Caco-2 (cell line): ENCODE measurements around the gene ATP8B2. TPM values are rescaled to one million over a fixed set of nuclear protein-coding genes. Genes with fewer than 3 reads are reported as not detected.

Source experiments
- BruUV-seq: library from RNA; stranded (reverse); fragments of 400-500 nt; replicated peaks from 2 replicates; lab custom pipeline; 2021; lab: Mats Ljungman, UMichigan
- CTCF ChIA-PET: fragments of 300-600 bp; sonication (Branson Sonifier 250); formaldehyde crosslinking; loops from one replicate; lab custom pipeline; 2022; ENCODE audit warnings: antibody characterized with exemption; lab: Charles Lee
- POLR2A ChIA-PET: fragments of 300-600 bp; sonication (Branson Sonifier 250); formaldehyde crosslinking; loops from one replicate; lab custom pipeline; 2022; ENCODE audit warnings: antibody characterized with exemption; lab: Charles Lee
- DNase-seq, 2 experiments: peaks; one replicate each; pipeline versions ENCODE4 v3.0.0 to v3.0.0-alpha.2; 2020 to 2022
- H3K27me3 ChIP-seq: replicated peaks from 2 replicates; pipeline ENCODE4 v1.6.0; 2011; ENCODE audit warnings: low read length; ENCODE audit not compliant: control insufficient read depth, insufficient read depth
- H3K36me3 ChIP-seq: 2 replicates; pipeline ENCODE4 v1.5.1; 2011; ENCODE audit warnings: low read length; ENCODE audit not compliant: control insufficient read depth, insufficient read depth
- H3K4me1 ChIP-seq: fragments of 250-450 bp; sonication (Bioruptor Pico); 2 replicates; pipeline ENCODE4 v1.5.1; 2020; ENCODE audit warnings: mild to moderate bottlenecking
- H3K4me3 ChIP-seq: 2 replicates; pipeline ENCODE4 v1.5.1; 2011; ENCODE audit warnings: low read depth, mild to moderate bottlenecking, control low read depth, low read length
- H3K9me3 ChIP-seq: fragments of 250-450 bp; sonication (Bioruptor Pico); 2 replicates; pipeline ENCODE4 v1.5.1; 2020; ENCODE audit warnings: mild to moderate bottlenecking, moderate library complexity
- H3K27ac Mint-ChIP-seq: one replicate; pipeline ENCODE4 v1.8.0; 2022; ENCODE audit warnings: mixed read lengths; ENCODE audit not compliant: unreplicated experiment
- H3K27me3 Mint-ChIP-seq: one replicate; pipeline ENCODE4 v1.8.0; 2022; ENCODE audit warnings: mixed read lengths; ENCODE audit not compliant: insufficient read depth, unreplicated experiment
- H3K36me3 Mint-ChIP-seq: one replicate; pipeline ENCODE4 v1.8.0; 2022; ENCODE audit warnings: mild to moderate bottlenecking, mixed read lengths; ENCODE audit not compliant: insufficient read depth, unreplicated experiment
- H3K4me1 Mint-ChIP-seq: one replicate; pipeline ENCODE4 v1.8.0; 2022; ENCODE audit warnings: low read depth, mixed read lengths; ENCODE audit not compliant: unreplicated experiment
- H3K4me3 Mint-ChIP-seq: one replicate; pipeline ENCODE4 v1.8.0; 2022; ENCODE audit warnings: mild to moderate bottlenecking, moderate library complexity, mixed read lengths; ENCODE audit not compliant: unreplicated experiment
- H3K9me3 Mint-ChIP-seq: one replicate; pipeline ENCODE4 v1.8.0; 2022; ENCODE audit warnings: mixed read lengths; ENCODE audit not compliant: unreplicated experiment
- intact Hi-C: fragments of 100-400 bp; cut with micrococcal nuclease; formaldehyde crosslinking; loops from one replicate; pipeline ENCODE4 v1.10.0; 2022; ENCODE audit not compliant: unreplicated experiment
- total RNA-seq: library from RNA; stranded (reverse); gene quantifications from 2 replicates; pipeline ENCODE4 v1.2.3, GENCODE V29; 2022
- TF ChIP-seq, protein P1 (sequence below), 2 experiments: fragments of 200-600 bp in 1 of 2; IDR thresholded peaks; 1 replicate in 1 of 2; 2 replicates in 1 of 2; pipeline versions ENCODE4 v1.5.1 to v1.8.0; 2011 to 2022; ENCODE audit warnings: antibody characterized with exemption in 1 of 2, control low read depth in 1 of 2, inconsistent platforms in 1 of 2, low read depth in 1 of 2, low read length in 1 of 2, mild to moderate bottlenecking in 1 of 2, moderate library complexity in 1 of 2; ENCODE audit not compliant: insufficient read depth in 1 of 2, severe bottlenecking in 1 of 2, unreplicated experiment in 1 of 2

The ATP8B2 gene
- total RNA-seq, 1 experiment from 2014 or later, result 10.5 TPM

- H3K36me3 Mint-ChIP-seq, result no peaks in the 10 kb centered on the region
- ChIA-PET POLR2A (interaction anchor here (1.0 kb wide), 1 partner anchor 8 kb away, joined by 3 read pairs; no protein-coding TSS in a partner anchor), CTCF (interaction anchor here (0.8 to 2.1 kb wide), 3 partner anchors 8 to 26 kb away, joined by 4 to 17 read pairs (median 7); no protein-coding TSS in a partner anchor)
- intact Hi-C loops, result no loop called here
- H3K27me3 Mint-ChIP-seq, result no peaks in the 10 kb centered on the region
- H3K4me1 ChIP-seq, result peaks cover 6% of the 10 kb centered on the region; the same call in 1 of the 2 replicates
- TF ChIP-seq, protein P1, sequence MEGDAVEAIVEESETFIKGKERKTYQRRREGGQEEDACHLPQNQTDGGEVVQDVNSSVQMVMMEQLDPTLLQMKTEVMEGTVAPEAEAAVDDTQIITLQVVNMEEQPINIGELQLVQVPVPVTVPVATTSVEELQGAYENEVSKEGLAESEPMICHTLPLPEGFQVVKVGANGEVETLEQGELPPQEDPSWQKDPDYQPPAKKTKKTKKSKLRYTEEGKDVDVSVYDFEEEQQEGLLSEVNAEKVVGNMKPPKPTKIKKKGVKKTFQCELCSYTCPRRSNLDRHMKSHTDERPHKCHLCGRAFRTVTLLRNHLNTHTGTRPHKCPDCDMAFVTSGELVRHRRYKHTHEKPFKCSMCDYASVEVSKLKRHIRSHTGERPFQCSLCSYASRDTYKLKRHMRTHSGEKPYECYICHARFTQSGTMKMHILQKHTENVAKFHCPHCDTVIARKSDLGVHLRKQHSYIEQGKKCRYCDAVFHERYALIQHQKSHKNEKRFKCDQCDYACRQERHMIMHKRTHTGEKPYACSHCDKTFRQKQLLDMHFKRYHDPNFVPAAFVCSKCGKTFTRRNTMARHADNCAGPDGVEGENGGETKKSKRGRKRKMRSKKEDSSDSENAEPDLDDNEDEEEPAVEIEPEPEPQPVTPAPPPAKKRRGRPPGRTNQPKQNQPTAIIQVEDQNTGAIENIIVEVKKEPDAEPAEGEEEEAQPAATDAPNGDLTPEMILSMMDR (IDR thresholded peaks at IDR 0.05; ENCODE audit: insufficient read depth in 1 of 2, low read depth in 1 of 2, low read length in 1 of 2, severe bottlenecking in 1 of 2, unreplicated experiment in 1 of 2), result no peak
- H3K4me3 ChIP-seq, result no peak overlapping the region
- BruUV-seq, result no TSS peak
- H3K4me1 Mint-ChIP-seq, result peaks cover 20% of the 10 kb centered on the region
- H3K9me3 Mint-ChIP-seq, result no peaks in the 10 kb centered on the region
- no peak overlapping the region for H3K27ac Mint-ChIP-seq
- no peaks in the 10 kb centered on the region for H3K9me3 ChIP-seq
- H3K27me3 ChIP-seq, result no peaks in the 10 kb centered on the region
- H3K36me3 ChIP-seq, result no peaks in the 10 kb centered on the region
- no peak for DNase-seq
- peak overlapping the region; percentile 73 for H3K4me3 Mint-ChIP-seq
These were observed 1.5 kb downstream of the ATP8B2 start for GRCh38 chr1:154326546-154327465.

DNA sequence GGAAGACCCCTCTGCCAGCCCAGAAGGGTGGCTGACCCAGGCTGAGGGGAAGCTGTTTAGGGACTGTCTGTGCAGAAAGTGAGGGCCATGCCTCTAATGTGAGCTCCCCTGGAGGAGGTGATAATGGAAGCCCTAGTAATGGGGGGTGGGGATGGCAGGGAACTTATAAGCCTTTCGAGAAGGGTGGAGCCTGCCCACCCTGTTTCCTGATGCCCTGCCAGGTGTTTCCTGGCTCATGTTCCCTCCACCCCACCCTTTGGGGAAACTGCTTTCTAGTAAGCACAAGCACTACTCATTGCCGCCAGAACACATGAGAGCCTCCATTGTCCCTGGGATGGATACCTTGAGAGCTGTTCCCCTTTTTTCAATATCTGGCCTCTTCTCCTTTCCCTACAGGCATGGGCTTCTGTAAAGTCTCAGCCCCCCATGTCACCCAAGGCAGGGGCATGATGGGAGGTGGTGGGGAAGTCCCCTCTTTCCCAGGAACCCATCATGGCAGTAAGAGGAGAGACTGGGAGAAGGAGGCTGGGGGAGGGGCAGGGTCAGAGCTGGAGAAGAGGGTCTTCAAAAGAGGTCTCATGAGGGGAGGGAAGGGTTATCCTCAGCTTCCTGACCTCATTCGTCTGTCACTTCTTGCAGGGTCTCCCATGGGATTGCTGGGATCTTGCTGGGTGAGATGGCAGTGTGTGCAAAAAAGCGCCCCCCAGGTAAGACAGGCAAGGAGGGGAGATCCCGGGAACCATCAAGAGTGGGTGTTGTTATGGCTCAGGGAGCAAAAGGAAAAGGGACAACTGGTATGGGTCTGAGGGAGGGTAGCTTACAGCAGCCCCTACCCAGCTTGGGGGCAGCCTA lies 2.4 kb downstream of the ATP8B2 start:
- CTCF ChIA-PET, result interaction anchor here (0.7 to 2.1 kb wide), 3 partner anchors 7 to 78 kb away, joined by 4 to 17 read pairs (median 7); no protein-coding TSS in a partner anchor
- H3K36me3 Mint-ChIP-seq, result no peaks in the 10 kb centered on the region
- H3K27me3 Mint-ChIP-seq, result no peaks in the 10 kb centered on the region
- intact Hi-C loops, result no loop called here
- no peaks in the 10 kb centered on the region for H3K9me3 ChIP-seq
- BruUV-seq, result no TSS peak
- POLR2A ChIA-PET, result interaction anchor here (0.5 to 0.7 kb wide), 3 partner anchors 24 to 712 kb away, joined by 3 to 5 read pairs (median 4); partner anchors contain the start of gene S100A14
- no peaks in the 10 kb centered on the region for H3K27me3 ChIP-seq
- H3K4me3 Mint-ChIP-seq, result peak overlapping the region; percentile 73
- no peaks in the 10 kb centered on the region for H3K36me3 ChIP-seq
- H3K4me3 ChIP-seq, result peak overlapping the region; percentile 51
- H3K4me1 Mint-ChIP-seq, result peaks cover 19% of the 10 kb centered on the region
- TF ChIP-seq, protein P1 (IDR thresholded peaks at IDR 0.05; ENCODE audit: insufficient read depth in 1 of 2, low read depth in 1 of 2, low read length in 1 of 2, severe bottlenecking in 1 of 2, unreplicated experiment in 1 of 2), result no peak
- peaks cover 6% of the 10 kb centered on the region; the same call in 1 of the 2 replicates for H3K4me1 ChIP-seq
- no peaks in the 10 kb centered on the region for H3K9me3 Mint-ChIP-seq
- no peak for DNase-seq
- H3K27ac Mint-ChIP-seq, result no peak overlapping the region
